AG09319 (cell line): ENCODE data around the gene TSEN2.

Experiments used
- DNase-seq: peaks from one replicate; pipeline ENCODE4 v3.0.0-alpha.2; 2010; ENCODE audit warnings: low read depth; ENCODE audit errors: extremely low read depth
- CTCF ChIP-seq: IDR thresholded peaks from 2 replicates; pipeline ENCODE4 v1.5.1; 2011; ENCODE audit warnings: low read depth, mild to moderate bottlenecking, inconsistent platforms, low read length, moderate library complexity

TSEN2 gene

GRCh38 chr3:12509466-12509865 is 25.2 kb downstream of the TSEN2 start:
- DNase-seq, result no peak
- no peak for TF ChIP-seq CTCF

- no peak for DNase-seq
- no peak for TF ChIP-seq CTCF
Observed at GRCh38 chr3:12512534-12513118, 28.3 kb downstream of the TSEN2 start.

- no peak for TF ChIP-seq CTCF
- DNase-seq, result no peak
Observed at GRCh38 chr3:12513694-12514446, 29.6 kb downstream of the TSEN2 start.

- no peak for DNase-seq
- TF ChIP-seq CTCF, result no peak
Observed at GRCh38 chr3:12515631-12516030, 31.4 kb downstream of the TSEN2 start.

GRCh38 chr3:12516873-12517272 is 32.6 kb downstream of the TSEN2 start:
- no peak for TF ChIP-seq CTCF
- no peak for DNase-seq

- DNase-seq, result no peak
- no peak for TF ChIP-seq CTCF
Observed at GRCh38 chr3:12518261-12519028, 34.2 kb downstream of the TSEN2 start.

GRCh38 chr3:12521010-12521409 is 36.7 kb downstream of the TSEN2 start:
- DNase-seq, result no peak
- TF ChIP-seq CTCF, result no peak
